Neural progenitor cell (in vitro differentiated cells): ENCODE data around the gene PRKCA. TPM values are rescaled to one million over a fixed set of nuclear protein-coding genes. Genes with fewer than 3 reads are reported as not detected.
A peak's percentile ranks its signal among the peaks of the same experiment; 100 is the strongest.

Experiments used
- DNase-seq: peaks from one replicate; pipeline ENCODE4 v3.0.0-alpha.2; 2016; ENCODE audit warnings: low spot score
- H2AFZ ChIP-seq: fragments of 200-600 bp; sonication (generic); replicated peaks from 2 replicates; pipeline ENCODE4 v1.6.1; 2016; ENCODE audit warnings: antibody characterized with exemption
- H3F3A ChIP-seq: fragments of 200-600 bp; sonication (generic); 2 replicates; pipeline ENCODE4 v1.6.1; 2016; ENCODE audit warnings: antibody characterized with exemption, low read depth
- H3K27ac ChIP-seq: fragments of 200-600 bp; sonication (generic); 2 replicates; pipeline ENCODE4 v1.5.1; 2016; ENCODE audit warnings: mild to moderate bottlenecking
- H3K27me3 ChIP-seq: fragments of 200-600 bp; sonication (generic); 2 replicates; pipeline ENCODE4 v1.6.1; 2016; ENCODE audit warnings: mild to moderate bottlenecking, moderate library complexity
- H3K36me3 ChIP-seq: fragments of 200-600 bp; sonication (generic); 2 replicates; pipeline ENCODE4 v1.5.1; 2016
- H3K4me1 ChIP-seq: fragments of 200-600 bp; sonication (generic); 2 replicates; pipeline ENCODE4 v1.6.1; 2016; ENCODE audit warnings: mixed run types
- H3K4me2 ChIP-seq: fragments of 200-600 bp; sonication (generic); 2 replicates; pipeline ENCODE4 v1.6.1; 2016
- H3K4me3 ChIP-seq: fragments of 200-600 bp; sonication (generic); 2 replicates; pipeline ENCODE4 v1.5.1; 2016
- H3K79me2 ChIP-seq: fragments of 200-600 bp; sonication (generic); 2 replicates; pipeline ENCODE4 v1.6.1; 2016; ENCODE audit warnings: low read depth
- H3K9ac ChIP-seq: fragments of 200-600 bp; sonication (generic); 2 replicates; pipeline ENCODE4 v1.6.1; 2016
- H3K9me3 ChIP-seq: fragments of 200-600 bp; sonication (generic); 2 replicates; pipeline ENCODE4 v1.5.1; 2016; ENCODE audit warnings: low read depth
- H4K20me1 ChIP-seq: fragments of 200-600 bp; sonication (generic); 2 replicates; pipeline ENCODE4 v1.6.1; 2016; ENCODE audit warnings: low read depth
- H3K27ac Mint-ChIP-seq: 3 replicates; pipeline ENCODE4 v1.8.0; 2021; ENCODE audit warnings: mixed read lengths
- H3K27me3 Mint-ChIP-seq: 2 replicates; pipeline ENCODE4 v1.8.0; 2022; ENCODE audit warnings: low read depth, mild to moderate bottlenecking, inconsistent platforms, moderate library complexity, mixed read lengths; ENCODE audit not compliant: insufficient read depth
- H3K36me3 Mint-ChIP-seq: 3 replicates; pipeline ENCODE4 v1.8.0; 2021; ENCODE audit warnings: mixed read lengths
- H3K4me1 Mint-ChIP-seq: 3 replicates; pipeline ENCODE4 v1.8.0; 2021; ENCODE audit warnings: mixed read lengths
- H3K4me3 Mint-ChIP-seq: 3 replicates; pipeline ENCODE4 v1.8.0; 2021; ENCODE audit warnings: mild to moderate bottlenecking, moderate library complexity, mixed read lengths
- H3K9me3 Mint-ChIP-seq: 3 replicates; pipeline ENCODE4 v1.8.0; 2020; ENCODE audit warnings: mixed read lengths
- CTCF ChIP-seq: fragments of 200-600 bp; sonication (generic); IDR thresholded peaks from 2 replicates; pipeline ENCODE4 v1.5.1; 2017; ENCODE audit warnings: antibody characterized with exemption, mild to moderate bottlenecking
- EZH2 ChIP-seq: fragments of 200-600 bp; sonication (generic); IDR thresholded peaks from 2 replicates; pipeline ENCODE4 v1.6.1; 2017; ENCODE audit warnings: antibody characterized with exemption, mild to moderate bottlenecking, moderate library complexity
- EZH2phosphoT487 ChIP-seq: fragments of 200-600 bp; sonication (generic); IDR thresholded peaks from 2 replicates; pipeline ENCODE4 v1.6.1; 2017; ENCODE audit warnings: antibody characterized with exemption
- total RNA-seq: library from RNA; depleted of rRNA; stranded (reverse); fragments of >200 nt; gene quantifications from 2 replicates; pipeline ENCODE4 v1.2.3, GENCODE V29; 2015; ENCODE audit warnings: low replicate concordance

PRKCA gene
- total RNA-seq, 1 donor from 2014 or later: 2.1 TPM

- Mint-ChIP-seq H3K36me3 (no peaks in the 10 kb centered on the region), H3K9me3 (peaks cover 2% of the 10 kb centered on the region), H3K27me3 (peaks cover 3% of the 10 kb centered on the region), H3K4me3 (peak overlapping the region; percentile 78), H3K4me1 (peaks cover 50% of the 10 kb centered on the region), H3K27ac (peak overlapping the region; percentile 99)
- H3K4me2 ChIP-seq: peak overlapping the region; percentile 53
- no peaks in the 10 kb centered on the region for H4K20me1 ChIP-seq
- H2AFZ ChIP-seq: peak overlapping the region; percentile 97
- no peak overlapping the region for H3K9ac ChIP-seq
- peak overlapping the region; percentile 1 for H3K27ac ChIP-seq
- H3K4me3 ChIP-seq: no peak overlapping the region
- peak; percentile 69 for DNase-seq
- no peaks in the 10 kb centered on the region for H3K9me3 ChIP-seq
- H3K79me2 ChIP-seq: no peaks in the 10 kb centered on the region
- no peaks in the 10 kb centered on the region for H3K36me3 ChIP-seq
- H3K4me1 ChIP-seq: peaks cover 19% of the 10 kb centered on the region
- TF ChIP-seq CTCF: no peak
- no peak for TF ChIP-seq EZH2phosphoT487
- no peak for TF ChIP-seq EZH2
- H3K27me3 ChIP-seq: no peaks in the 10 kb centered on the region
- peaks cover 15% of the 10 kb centered on the region for H3F3A ChIP-seq
These were observed 237.8 kb downstream of the PRKCA start for GRCh38 chr17:66540131-66540781.

DNA sequence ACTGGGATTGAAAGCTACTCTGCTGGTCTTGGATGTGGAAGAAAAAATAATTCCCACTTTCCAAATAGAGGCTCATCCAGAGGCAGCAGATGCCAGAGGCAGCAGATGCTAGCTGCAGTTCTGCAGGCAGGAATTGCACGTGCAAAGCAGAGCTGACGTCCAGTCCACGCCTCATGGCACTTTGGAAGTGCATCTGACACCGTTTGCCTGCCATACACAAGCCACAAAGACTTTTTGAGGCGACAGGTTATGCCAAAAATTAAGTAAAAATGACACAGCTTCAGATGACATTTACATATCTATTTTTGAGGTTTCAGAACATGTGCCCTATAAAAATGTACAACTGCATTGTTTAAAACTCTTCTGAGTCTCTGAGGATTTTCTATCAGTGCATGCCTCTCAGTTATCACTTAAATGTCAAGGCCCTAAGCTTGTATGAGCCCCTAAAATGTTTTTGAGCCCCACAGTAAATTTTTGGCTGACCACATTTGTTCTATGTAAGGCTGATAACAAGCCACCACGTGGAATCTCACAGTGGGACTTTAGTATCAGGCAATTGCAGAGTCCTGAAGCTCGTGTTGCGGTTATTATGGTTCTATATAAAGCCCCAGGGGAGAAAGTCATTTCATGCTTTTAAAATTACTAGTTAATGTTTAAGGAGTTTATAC lies 239.2 kb downstream of the PRKCA start:
- Mint-ChIP-seq H3K27ac (no peak overlapping the region), H3K9me3 (peaks cover 13% of the 10 kb centered on the region), H3K27me3 (peaks cover 3% of the 10 kb centered on the region), H3K4me3 (no peak overlapping the region), H3K36me3 (no peaks in the 10 kb centered on the region), H3K4me1 (peaks cover 40% of the 10 kb centered on the region)
- Histone ChIP-seq H3K4me3 (no peak overlapping the region), H3K4me1 (peaks cover 19% of the 10 kb centered on the region), H3K9ac (no peak overlapping the region), H2AFZ (peak overlapping the region; percentile 97), H3K36me3 (no peaks in the 10 kb centered on the region), H3F3A (peaks cover 15% of the 10 kb centered on the region), H3K27ac (no peak overlapping the region), H3K9me3 (no peaks in the 10 kb centered on the region), H3K4me2 (no peak overlapping the region), H4K20me1 (no peaks in the 10 kb centered on the region), H3K79me2 (no peaks in the 10 kb centered on the region), H3K27me3 (no peaks in the 10 kb centered on the region)
- TF ChIP-seq EZH2phosphoT487: no peak
- no peak for TF ChIP-seq CTCF
- TF ChIP-seq EZH2: no peak
- DNase-seq: no peak

DNA sequence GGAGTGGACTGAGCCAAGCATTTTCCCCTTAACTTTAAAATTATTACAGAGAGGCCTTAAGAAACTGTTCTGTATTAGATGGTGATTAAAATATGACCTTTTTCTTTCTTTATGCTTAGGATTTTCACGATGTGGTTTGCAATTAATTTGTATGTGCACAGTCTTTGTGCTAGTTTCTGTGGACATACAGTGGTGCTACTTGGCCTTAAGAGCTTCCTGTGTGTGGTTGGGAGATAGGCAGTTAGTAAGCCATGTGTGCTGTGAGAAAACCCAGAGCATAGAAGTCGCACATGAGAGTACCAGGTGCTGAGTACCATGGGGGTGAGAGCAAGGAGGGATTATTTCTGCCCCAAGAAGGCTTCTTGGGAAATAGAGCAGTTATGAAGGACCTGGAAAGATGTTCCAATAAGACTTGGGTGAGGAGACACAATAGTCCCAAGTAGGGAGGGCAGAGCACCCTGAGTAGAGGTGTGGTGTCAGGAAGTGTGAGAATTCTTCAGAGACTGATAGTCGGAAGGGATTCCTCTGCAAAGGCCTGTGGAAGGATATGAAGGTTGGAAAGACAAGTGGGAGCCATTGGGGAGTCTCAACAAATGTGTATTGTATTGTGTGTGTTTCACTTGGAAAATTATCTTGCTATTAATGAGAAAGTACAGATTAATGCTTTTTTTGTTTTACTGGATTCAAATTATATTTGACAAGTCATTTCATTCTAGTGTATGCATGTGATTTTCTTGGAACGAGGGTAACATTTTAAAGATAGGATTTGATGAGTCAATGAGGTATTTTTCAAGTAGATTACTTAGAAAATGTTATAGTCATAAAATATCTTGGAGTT lies 239.9 kb downstream of the PRKCA start:
- H3K4me1 Mint-ChIP-seq: peaks cover 40% of the 10 kb centered on the region
- Histone ChIP-seq H3K36me3 (no peaks in the 10 kb centered on the region), H3K79me2 (no peaks in the 10 kb centered on the region), H3K4me2 (no peak overlapping the region), H3K4me1 (peaks cover 19% of the 10 kb centered on the region), H3K27ac (no peak overlapping the region), H4K20me1 (no peaks in the 10 kb centered on the region), H3K27me3 (no peaks in the 10 kb centered on the region), H2AFZ (no peak overlapping the region), H3K4me3 (no peak overlapping the region), H3K9me3 (no peaks in the 10 kb centered on the region), H3F3A (peaks cover 15% of the 10 kb centered on the region), H3K9ac (no peak overlapping the region)
- TF ChIP-seq CTCF: no peak
- DNase-seq: no peak
- peaks cover 16% of the 10 kb centered on the region for H3K9me3 Mint-ChIP-seq
- H3K27me3 Mint-ChIP-seq: peaks cover 3% of the 10 kb centered on the region
- H3K27ac Mint-ChIP-seq: no peak overlapping the region
- no peak overlapping the region for H3K4me3 Mint-ChIP-seq
- no peaks in the 10 kb centered on the region for H3K36me3 Mint-ChIP-seq
